GM23248 (cell line): ENCODE results near the gene C2orf74.

ENCODE experiments used
- EZH2 ChIP-seq: fragments of 200-600 bp; sonication (generic); IDR thresholded peaks from 2 replicates; pipeline ENCODE4 v1.6.1; 2018; ENCODE audit warnings: antibody characterized with exemption, mild to moderate bottlenecking; ENCODE audit not compliant: insufficient read depth, poor library complexity, severe bottlenecking
- EZH2phosphoT487 ChIP-seq: fragments of 200-600 bp; sonication (generic); IDR thresholded peaks from 2 replicates; pipeline ENCODE4 v1.6.1; 2018; ENCODE audit warnings: antibody characterized with exemption, moderate library complexity, mild to moderate bottlenecking, low read depth; ENCODE audit not compliant: insufficient read depth

DNA sequence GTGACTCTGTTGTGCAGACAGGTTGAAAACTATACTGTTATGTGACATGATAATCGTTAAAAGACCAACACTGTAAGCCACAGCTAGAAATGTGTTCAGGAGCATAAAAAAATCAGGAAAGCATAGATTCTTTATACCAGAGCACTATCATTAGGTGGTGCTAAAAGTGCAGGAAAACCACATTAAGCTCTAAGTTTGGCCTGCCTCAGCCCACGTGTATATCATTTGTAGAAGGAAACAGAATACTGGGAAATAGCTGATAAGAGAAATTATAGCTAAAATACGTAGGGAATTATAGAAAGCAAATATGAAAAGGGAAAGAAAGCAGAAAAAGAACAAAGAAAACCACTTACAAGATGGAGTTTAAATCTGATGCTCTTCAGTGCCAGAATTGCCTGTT lies 26.5 kb upstream of the C2orf74 start:
- TF ChIP-seq EZH2: no peak
- TF ChIP-seq EZH2phosphoT487: no peak
